Measurements from ENCODE around the gene CAMTA1.

CAMTA1 gene

DNA sequence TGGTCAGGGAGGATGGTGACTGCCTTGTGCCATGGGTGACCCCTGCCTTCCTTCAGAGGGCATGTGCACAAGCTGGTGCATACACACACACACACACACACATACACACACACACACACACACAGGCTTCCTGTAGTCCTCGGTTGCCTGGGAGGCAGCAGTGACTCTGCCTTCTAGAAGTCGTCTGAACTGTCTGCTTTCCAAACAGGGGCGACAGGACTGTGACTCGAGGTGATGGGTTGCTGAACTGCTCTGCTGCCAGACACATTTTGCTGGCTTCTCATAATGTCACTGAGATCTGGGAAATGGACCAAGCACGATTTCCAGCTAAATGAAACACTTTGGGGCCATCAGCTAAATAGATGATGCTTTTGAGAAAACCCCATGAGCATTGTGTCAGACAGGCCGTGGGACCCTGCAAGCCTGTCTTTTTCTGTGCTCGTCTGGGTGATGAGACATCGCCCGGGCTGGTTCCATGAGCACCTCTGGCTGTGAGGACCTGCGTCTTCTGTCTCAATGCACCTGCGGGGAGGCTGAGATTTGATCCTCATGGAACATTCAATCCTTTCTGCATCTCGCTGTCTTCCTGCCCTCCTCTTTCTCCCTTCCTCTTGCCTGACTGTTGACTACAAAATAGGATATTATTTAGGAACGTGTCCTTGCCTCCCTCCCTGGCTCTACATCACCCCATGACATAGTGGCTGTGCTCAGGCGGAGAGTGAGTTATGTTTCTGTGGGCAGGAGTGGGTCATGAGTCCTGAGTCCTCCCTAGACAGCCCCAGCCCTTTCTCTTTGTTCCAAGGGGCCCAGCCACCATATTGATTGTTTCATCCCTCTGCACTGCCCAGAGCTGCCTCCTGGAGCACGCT, 436.8 kb downstream of the CAMTA1 start:
- no peak for DNase-seq

DNA sequence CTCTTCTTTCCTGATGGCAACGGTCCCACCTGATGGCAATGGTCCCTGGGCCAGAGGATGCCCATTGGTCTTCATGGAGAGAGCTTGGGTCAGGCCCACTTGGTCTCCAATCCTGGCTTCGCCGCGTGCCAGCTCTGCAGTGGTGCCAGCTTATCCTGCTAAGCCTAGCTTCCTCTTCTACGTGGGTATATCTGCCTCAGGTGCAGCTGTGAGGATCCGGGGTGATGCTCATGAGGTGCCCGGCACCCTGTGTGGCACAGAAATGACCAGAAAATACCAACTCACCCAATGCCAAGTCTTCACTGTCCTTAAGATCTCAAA, 437.4 kb downstream of the CAMTA1 start:
- no peak for DNase-seq

DNA sequence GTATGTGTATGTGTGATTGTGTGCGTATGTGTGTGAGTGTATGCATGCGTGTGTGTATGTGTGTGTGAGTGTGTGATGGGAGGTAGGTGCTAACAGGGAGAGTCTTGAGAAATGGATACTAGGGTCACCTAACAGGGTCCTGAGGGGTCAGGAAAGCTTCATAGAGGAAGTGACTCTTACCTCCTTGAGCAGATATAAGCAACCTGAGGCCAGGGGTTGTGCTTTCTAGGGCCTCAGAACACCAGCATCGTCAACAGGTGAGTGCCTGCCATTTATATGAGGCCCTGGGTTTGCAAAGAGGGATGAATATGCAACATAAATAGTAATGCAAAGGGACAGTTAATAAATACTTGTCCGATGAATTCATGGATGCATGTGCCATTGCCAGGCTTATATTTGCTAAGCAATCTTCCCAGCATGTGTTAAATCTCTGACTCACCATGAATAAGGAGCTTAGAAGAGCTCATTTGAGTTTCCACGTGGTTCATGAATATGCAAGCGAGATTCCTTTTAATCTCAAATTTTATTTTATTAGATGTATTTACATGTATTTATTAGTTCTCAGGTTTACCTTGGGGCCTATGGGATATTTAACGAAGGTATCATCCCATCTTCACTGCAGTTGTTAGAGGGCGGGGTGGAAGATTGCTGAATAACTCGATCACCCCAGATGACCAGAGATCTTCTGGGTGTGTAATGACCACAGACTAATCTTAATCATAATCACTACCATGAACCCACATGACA, 438.3 kb downstream of the CAMTA1 start:
- DNase-seq, result no peak

DNA sequence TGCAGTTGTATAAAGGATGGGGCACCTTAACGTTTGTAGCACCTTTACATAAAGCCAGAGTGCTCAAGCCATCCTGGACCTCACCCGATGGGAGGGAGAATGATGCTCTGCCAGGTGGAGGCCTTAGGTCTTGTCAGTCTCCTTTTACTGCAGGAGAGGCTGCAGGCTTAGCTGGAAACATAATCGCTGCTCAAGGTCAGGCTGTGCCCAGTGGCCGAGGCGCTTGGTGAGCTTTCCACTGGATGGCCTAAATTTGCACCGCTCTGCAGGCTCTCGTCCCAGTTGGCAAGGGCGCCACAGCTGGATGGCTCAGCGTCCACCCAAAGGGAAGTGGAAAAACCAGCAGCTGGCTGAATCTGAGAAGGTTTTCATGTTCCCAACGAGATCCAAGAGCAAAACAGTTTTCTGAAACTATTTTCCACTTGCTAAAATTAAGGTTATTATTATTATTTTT, 438.9 kb downstream of the CAMTA1 start:
- no peak for DNase-seq

DNA sequence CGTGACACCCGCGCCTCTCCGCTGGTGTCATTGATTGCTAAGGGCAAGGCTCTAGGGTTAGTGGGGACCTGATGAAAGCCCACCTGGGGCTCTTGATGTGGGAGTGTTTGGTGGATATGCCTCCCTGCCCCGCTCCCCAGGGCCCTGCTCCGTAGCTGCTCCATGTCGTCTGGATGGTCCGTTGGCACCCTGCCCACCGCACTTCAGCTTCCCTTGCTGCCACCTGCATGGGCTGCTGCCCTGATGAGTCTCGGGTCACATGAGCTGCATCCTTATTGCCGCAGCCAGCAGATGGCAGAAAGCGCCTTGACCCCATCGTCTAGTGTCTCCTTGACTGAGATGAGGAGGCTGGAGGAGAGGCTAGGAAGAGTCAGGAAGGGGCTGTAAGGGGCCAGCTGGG, 439.4 kb downstream of the CAMTA1 start:
- no peak for DNase-seq

DNA sequence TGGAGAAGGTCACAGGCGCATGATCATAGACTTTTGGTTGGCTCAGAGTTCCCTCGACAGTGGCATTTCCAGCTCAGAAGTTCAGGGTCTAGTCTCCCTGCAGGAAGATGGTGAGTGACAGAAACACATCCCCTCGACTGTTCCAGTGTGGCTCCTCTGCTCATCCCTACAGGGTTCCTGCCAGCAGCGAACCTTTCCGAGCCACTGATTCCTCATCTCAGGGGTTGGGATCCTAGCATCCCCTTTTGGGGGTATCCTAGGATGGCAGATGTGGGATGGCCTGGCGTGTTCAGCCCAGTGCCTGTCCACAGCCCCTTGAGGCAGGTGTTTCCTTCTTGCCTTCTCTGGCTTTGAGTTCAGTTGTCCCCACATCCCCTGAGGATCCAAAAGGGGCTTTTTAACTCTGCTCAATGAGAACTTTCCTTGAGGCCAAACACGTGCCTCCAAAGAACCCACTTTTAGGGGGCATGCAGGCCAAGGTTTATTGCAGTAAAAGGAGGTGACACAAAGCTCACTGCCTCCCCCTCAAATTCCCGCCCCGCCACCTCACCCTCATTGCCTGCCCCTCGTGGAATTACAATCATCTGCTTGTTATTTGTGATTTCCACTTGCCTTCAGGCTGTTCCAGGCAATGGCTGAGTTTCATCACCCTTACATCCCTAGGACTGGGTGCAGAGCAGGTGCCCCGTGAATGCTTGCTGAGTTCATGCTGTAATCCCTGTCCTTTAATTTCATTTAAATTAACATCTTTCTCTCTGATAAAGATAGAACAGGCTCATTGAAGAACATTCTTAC, 440.7 kb downstream of the CAMTA1 start:
- DNase-seq, result no peak

DNA sequence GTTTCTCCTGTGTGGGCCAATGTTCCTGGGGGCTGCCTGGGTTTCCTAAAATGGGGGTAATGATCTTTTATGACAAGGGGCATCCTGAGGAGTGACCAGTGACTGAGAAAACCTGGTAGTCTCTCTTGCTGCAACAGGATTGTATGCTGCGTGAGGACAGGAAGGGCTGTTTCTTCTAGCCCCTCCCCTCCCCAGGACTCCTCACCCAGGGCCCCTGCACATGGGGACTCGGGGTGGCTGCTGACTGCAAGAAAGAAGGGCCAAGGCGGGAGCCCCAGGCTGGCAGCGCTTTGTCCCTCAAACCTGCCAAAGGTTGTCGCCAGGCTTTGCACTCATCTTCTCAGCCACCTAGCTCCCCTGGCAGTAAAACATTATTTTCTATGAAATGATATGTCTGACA, 442.4 kb downstream of the CAMTA1 start:
- DNase-seq, result no peak

DNA sequence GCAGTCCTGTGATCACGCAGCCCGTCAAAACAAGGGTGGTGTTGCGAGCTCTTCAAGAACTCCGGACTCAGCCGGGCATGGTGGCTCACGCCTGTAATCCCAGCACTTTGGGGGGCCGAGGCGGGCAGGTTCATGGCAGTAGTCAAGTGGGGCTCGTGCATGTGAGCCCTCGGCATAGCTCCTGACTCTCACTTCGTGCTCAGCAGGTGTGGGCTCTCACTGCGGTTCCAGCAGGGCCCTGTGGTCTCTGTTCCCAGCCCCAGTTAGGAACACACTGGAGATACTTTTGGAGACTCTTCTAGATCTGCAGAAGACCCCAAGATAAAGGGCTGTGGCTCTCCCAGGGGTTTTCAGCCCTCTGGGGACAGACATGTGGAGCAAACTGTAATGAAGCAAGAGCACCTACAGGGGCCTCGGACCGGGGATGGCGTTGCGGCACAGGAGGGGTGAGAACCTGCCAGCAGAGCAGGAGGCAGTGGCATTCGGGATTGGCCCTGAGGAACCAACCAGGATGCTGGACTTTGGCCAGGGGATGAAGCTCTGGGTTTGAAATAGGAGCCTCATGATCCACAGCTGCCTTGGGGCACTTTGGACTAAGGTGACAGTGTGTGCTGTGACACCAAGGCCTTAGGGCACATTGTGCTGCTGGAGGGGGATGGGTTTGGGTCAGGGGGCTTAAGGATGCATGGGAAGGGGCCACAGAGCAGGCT, 443.2 kb downstream of the CAMTA1 start:
- DNase-seq, result no peak

DNA sequence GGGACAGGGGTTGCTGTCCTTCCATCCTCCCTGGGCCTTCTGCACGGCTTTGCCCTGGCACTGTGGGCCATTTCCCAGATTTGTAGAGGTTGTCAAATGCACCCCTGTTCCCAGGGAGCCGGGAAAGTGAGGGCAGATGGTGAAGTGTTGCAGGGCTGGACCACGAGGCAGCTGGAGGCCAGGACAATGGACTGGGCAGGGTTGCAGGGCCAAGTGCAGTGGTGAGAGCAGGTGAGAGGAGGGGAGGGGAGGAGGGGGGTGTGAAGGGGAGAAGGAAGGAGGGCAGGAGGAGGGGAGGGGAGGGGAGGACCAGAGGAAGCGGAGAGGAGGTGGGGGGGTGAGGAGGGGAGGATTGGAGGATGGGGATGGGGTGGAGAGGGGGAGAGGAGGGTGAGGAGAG, 443.9 kb downstream of the CAMTA1 start:
- no peak for DNase-seq

DNA sequence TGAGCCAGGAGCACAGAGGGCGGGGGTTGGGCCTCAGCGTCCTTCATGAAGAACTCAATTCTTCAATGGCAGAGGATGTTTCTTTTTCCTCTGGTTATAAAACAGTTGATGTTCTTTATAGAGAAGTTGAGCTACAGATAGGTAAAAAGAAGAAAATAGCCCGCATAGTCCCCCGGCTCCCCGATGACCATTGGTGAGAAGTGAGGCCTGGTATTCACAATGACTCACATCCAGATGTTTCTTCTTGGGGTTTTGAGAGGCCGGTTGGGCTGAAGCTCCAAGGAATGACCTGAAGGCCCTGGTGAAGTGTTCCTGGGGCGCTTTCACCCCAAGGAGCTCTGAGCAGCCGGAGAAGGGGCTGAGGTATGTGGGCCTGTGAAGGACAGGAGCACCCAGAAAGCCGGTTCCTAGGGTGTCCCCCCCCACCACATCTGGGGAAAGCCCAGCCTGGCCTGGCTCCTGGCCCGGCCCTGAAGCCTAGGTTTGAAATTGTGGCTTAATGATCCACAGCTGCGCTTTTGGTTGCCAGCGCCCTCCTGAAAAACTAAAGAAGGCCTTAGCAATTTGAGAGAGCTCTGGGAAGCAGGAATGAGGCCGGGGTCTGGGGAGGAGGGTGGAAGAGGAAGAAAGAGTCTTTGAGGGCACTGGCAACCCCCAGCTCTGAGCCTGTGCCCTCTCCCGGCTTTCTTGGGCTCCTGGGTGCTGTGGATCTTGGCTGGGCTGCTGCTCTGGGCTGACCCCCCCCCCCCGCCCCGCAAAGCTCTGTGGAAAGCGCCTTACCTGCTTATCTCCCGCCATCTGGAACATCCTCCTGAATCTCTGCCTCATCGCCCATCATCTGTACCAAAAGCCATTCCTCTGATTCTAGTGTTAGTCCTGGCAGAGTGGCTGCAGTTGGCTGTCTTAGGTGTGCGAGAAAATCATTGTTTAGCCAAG, 444.7 kb downstream of the CAMTA1 start:
- no peak for DNase-seq

DNA sequence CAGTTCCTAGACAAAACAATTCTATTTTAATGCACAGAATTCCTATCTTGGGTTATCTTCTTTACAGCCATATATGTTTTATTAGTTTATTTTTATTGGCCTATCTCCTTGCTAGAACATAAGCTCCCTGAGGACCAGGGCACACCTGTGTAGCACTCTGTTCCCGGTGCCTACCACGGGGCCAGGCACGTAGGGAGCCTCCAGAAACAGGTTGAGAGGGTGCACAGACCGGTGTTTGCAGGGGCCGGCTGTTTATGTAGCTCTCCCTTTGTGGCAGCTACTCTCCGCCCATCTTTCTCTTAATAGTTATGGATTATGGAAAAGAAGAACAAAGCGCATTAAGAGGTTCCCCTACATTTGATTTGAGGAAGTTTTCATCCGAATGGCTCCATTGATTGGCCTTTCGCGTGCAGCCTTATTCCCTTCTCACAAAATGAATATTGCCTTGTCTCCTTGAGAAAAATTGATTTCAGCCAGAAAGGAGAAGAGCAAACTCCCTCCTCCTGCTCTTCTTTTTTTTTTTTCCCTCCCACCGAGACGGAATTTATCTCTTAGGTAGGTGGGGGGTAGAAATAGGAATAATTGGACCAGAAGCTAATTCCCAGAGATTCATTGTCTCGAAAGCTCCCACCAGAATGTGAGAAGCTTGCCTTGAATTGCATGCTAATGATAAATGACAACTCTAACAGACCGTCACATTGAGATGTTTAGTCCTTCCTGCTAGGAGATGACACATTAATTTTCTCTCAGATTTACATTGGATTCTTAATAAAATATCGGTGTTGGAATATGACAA, 447.4 kb downstream of the CAMTA1 start:
- DNase-seq, result no peak

DNA sequence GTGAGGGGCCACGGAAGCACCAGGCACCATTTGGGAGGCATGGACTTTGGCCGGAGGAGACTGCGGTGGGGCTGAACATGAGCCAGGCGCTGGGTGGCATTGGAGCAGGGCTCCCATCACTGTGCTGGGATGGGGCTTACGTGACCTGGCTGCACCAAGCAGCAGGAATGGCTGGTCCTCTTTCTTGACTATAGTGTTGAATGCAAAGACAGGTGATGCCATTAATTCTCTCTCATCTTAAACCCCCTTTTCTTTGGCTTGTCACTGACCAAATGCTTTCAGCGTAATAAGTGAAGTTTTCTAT, 447.9 kb downstream of the CAMTA1 start:
- no peak for DNase-seq

DNA sequence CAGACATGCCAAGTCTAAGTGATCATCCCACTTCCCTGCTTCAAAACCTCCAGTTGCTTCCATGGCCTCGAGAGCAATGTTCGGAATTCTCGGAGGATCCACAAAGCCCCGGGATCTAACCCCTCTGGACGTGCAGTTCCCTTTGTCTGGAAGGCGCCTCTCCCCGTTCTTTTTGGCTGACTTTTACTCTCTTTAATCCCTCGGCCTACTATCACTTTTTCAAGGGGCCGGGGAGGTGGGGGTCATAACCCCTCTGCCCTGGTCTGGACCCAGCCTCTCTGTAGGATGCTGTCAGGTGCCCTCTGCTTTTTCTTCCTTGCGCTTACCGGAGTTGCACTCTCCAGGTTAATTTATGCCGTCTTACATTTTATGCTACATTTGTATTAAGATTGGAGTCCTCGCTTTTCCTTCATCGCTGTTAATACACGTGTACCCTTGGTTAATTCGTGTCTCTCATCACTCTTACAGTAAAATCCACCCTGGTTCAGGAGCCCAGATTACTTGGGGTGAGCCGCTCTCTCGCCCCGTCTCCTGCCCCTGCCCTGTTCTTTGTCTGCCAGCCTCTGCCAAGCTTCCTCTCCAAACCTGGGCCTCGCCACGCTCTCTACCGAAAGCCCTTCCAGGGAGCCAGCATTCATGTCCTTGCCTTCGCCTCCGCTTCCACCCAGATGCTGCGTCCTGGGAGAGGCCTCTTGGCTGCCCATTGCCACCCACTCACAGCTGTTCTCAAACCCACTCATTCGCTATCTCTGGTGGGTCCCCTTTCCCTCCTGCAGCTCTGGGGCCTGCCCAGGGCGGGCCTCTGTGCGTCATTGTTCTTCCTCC, 448.6 kb downstream of the CAMTA1 start:
- no peak for DNase-seq

DNA sequence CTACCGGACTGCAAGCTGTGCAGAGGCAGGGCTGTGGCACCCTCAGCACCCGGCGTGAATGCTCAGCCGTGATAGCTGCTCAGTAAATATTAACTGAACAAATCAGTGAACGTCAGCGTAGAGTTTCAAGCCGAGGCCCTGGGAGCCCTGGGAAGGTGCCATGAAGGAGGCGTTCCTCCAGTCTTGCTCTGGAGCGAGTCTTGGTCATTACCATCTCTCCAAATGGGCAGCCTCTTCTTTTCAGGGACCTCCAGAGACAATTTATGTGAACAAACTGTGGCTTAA, 449.2 kb downstream of the CAMTA1 start:
- DNase-seq, result no peak

DNA sequence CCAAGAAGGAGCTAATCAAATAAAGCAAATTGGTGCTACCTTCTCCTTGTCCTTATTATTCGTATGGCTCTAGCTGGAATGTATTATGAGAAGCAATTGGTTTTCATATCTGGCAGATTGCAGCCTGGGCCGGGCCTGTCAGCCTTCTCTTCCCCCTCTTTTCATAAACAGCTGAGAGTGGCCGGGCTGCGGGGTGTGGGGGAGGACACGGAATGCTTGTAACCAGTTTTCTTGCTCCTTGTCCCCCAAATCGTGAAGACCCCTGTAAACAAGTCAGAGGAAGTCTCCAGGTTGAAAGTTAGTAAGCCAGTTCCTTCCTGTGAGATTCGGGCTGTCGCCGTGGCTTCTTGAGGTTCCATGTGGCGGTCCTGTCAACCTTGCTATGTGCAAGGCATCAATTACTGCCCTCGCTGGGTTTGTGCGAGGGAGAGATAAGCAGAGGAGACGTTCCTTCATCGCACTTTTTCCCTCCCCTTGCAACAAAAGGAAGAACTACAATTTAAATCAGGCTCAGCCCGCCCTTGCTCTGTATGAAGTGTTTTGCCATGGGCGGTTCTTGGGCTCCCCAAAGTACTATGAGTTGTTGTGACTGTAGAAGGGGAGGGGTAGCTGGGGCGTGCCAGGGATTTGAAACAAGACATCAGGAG, 450.7 kb downstream of the CAMTA1 start:
- no peak for DNase-seq

DNA sequence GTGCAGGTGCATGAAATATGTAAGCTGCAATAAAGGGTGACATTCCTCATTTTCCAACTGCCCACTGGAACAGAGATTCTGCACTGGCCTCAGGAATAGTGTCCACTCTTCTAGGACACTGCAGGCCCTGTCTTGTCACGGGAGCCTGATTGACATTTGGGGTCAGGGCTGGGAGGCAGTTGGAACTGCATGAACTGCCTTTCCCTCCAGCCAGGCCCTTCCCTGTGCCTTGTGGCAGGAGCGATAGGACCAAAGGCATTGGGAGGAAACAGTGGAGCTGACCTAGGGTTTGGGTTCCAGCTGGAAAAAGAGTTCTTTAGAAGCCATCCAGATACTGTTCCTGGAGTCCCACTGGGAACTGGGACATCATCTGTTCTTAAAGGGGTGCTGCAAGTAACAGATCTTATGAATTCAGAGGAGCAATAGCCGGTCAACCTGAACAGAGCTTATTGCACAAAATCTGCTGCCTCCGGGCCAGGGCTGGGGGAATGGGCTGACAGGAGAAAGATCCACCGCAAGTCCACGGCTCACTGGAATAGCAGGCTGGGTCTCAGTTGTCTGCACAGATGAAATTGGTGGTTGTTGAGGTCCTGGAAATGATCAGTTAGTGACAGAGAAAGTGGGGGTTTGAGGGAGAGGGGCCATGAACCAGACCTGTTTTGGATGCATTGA, 451.7 kb downstream of the CAMTA1 start:
- no peak for DNase-seq

DNA sequence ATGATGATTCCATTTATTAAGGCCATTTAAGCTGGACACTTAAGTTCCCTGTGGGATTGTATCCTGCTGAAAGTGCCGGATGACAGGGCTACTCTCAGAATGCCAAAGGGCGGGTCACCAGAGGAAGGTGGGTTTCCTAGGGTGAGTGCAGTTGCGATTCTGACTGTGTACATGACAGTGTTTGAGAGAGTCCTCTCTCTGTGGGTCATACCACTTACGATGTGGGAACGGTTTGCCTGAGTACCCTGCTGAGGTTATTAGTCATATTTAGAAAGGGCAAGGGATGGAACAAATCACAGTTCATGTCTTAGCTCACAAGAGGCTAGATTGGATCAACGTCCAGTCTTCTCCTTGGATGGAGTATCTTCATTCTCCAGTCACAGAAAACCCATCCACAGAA, 461.9 kb downstream of the CAMTA1 start:
- DNase-seq, result no peak

DNA sequence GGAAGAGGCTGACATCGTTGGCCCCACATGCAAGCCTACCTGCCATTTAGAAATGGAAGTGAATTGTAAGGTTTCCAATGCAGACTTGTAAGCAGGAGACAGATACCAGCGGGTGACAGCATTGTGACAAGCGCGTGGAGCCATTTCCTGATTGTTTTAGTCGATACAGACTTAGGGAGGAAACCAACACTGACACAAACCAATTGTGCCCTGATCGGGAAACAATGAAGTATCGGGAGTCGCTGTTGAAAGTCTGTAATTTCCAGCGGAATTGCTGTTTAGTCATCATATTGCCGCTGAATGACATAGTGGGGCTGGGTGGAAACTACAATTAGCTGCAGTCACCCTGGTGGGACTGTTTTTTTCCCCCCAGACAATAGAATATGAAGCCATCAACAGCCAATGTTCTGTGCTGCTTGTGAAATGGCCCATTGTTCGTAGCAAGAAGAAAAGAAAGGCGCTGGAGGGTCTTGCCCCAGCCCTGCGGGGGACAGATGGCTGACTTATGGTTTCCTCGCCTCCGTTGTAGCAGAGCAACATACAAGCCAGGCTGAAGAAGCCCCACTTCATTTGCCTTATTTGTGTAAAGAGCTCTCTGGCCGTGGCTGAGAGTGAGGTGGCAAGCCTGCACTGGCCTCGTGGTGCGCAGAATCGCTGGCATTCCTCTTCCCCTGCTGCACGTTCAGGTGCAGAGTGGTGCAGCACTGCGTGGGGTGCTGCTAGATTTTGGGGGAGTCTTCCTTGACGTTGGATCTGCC, 462.7 kb downstream of the CAMTA1 start:
- no peak for DNase-seq
